ENCODE data around the gene KDSR.

Gene KDSR

DNA sequence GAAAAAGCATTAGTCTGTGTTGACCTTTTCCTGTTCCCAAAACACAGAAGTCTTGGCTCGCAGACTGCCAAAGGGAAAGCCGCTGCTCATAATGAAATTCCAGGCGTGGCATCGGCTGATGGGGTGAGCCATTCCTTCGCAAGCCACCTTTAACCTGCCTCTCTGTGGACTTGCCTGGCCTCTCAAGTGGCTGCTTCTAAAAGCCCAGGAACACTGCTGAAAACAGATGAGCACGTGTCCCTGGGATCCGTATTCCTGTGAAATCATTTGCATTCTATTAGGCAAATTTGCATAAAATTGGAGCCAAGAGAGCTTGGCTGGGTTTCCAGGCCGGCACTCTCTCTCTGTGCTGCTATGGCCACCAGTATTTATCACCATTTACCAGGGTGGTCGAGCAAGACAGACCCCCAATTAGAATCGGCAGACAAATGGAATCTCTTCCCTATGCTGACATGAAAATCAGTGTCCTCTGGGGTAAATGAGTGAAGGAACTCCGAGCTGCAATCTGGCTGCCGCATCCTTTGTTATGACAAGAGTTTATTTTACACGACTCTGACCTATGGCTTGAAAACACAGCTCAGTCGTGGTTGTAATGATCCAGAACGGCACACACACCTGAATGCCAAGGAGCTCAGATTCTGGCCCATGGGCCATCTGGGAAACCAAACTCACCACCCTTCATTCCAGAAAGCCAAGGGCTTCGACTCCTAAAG lies 69.2 kb downstream of the KDSR start:
- TF ChIP-seq, protein P1, sequence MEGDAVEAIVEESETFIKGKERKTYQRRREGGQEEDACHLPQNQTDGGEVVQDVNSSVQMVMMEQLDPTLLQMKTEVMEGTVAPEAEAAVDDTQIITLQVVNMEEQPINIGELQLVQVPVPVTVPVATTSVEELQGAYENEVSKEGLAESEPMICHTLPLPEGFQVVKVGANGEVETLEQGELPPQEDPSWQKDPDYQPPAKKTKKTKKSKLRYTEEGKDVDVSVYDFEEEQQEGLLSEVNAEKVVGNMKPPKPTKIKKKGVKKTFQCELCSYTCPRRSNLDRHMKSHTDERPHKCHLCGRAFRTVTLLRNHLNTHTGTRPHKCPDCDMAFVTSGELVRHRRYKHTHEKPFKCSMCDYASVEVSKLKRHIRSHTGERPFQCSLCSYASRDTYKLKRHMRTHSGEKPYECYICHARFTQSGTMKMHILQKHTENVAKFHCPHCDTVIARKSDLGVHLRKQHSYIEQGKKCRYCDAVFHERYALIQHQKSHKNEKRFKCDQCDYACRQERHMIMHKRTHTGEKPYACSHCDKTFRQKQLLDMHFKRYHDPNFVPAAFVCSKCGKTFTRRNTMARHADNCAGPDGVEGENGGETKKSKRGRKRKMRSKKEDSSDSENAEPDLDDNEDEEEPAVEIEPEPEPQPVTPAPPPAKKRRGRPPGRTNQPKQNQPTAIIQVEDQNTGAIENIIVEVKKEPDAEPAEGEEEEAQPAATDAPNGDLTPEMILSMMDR (IDR thresholded peaks at IDR 0.05): no peak

DNA sequence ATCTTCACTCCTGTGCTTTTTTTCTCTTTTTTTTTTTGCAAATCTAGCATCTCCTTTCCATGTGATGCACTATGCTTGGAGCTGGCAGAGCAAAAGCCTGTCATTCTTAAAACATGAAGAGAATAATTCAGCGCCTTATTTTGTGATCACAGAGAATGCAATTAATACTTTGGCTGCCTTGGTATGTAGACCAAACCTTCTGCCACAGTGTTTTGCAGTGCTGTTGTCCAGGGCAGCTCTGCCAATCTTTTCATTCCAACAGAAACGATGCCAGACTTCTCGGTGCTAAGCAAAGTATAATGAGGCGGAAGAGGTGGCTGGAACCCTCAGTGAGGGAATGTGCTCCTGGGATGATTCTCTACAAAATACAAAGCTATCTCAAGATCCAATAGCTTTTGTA lies 73.1 kb downstream of the KDSR start:
- TF ChIP-seq, protein P1 (IDR thresholded peaks at IDR 0.05): no peak

DNA sequence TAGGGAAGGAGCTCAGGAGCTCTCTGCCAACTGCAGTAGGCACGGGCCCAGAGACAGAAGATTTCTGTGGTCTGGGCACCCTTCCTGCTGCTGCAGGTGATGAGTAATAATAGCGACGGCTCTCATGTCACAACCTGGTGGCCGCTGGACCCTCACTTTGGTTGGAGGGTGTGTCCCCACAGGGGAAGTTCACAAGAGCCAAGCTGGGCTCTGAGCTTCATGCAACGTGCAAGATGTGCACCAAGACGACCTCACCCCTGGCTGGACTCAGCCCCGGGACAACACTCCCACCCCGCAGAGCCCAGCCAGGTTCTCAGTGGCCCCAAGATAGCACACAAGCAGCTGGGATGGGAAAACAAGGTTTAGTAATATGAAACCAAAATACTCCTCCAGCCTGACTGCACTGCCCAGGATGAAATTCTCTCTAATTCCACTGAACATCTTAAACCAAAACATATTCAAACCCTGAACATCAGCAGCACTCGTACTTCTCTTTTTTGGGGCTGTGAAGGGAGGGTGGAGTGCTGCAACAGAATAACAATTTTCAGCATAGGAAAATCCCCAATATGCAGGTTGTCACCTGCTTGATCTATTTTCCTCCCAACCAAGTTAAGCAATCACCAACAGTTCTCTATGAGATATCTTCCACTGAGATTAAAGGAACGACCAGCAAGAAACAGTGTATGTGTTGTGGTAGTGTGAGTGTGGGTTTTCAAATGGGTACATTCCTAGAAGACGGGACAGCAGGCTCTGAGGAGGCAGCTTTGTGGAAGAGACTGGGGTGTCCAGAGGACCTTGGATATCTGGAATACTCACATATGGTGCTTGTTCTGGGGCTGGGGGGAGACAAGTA lies 73.9 kb downstream of the KDSR start:
- TF ChIP-seq, protein P1 (IDR thresholded peaks at IDR 0.05): no peak

DNA sequence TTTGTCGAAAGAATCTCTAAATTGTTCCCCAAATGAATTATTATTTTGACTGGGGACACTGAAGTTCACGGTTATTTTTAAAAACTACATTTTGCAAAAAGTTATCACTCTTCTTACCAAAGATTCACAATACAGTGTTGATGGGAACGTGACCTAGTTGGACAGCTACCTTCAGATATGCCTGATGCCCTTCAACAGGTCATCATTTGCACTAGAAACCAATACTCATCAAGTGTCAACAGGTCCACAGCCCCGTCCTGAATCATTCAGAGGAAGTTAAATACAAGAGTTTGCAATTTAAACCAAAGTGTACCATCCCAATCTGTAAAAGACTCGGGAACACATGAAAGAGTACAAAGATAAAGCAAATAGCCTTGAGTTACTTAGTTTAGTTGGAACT lies 75.7 kb downstream of the KDSR start:
- TF ChIP-seq, protein P1 (IDR thresholded peaks at IDR 0.05): no peak

DNA sequence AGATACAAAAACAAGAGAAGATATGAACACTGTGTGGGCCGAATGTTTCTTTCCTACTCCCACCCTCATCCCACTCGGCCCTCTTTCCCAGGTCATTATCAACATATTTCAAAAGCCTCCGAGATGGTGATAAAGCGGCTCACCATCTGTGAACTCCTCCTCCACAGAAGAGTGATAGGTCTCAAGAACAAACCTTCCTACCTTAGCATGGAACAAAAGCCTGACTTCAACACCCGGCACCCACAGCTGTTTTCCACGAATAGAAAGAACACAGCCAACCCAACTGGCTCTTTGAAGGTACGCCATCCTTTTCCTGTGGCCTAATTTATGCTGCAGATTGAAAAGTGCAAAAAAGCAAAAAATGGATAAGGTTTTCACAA lies 76.2 kb downstream of the KDSR start:
- TF ChIP-seq, protein P1 (IDR thresholded peaks at IDR 0.05): no peak

DNA sequence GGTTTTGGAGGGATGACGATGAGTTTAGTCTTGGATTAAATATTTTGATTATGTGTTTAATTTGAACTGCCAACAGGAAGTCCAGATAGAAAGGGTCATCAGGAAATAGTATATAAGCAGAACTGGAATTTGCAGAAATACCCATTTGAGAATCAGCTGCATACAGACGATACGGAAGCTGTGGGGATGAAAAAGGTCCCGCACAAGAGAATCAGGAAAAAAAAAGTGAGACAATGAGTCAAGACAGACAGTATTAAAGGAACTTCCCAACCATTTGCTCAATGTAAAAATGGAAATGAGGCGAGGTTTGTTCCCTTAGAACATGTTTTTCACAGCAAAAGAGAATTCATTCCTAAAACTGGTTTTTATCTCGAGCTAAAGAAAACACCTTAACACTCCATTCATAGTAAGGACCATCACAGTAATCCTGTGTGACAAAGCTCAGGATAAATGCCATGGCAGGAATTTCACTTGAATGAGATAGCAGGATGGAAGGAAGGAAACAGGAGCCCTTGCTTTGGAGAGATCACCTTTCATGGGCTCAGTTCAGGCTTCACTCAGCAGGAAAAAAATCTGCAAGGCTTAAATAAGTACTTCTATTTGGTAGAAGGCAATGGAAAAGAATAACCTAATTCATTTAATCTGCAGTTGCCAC lies 76.7 kb downstream of the KDSR start:
- TF ChIP-seq, protein P1 (IDR thresholded peaks at IDR 0.05): no peak

DNA sequence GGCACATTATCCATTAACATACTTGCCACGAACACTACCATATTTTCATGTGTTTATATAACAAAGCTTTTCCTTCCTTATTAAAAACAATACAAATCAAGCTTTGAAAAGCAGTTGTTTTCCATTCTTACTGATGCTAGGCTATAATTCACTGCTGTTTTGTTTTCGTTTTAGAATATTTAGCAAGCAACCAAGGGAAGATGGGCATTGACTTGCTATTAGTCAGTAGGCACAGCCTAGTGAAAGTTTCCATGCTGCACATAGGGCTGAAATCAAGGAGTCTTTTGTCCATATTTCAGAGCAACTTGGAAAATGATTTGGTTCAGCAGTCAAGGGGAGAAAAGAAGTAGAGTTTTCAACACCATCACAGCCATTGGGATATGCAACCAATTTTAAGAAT lies 78.7 kb downstream of the KDSR start:
- TF ChIP-seq, protein P1 (IDR thresholded peaks at IDR 0.05): no peak
